HCT116 (cell line): ENCODE results near the gene TNFRSF14. TPM values are rescaled to one million over a fixed set of nuclear protein-coding genes. Genes with fewer than 3 reads are reported as not detected.

Experiments used
- ATAC-seq: fragments of 200-7000 bp; cut with Tn5 transposase; 2 replicates; pipeline ENCODE4 v1.9.1; 2020; ENCODE audit warnings: mild to moderate bottlenecking, moderate library complexity
- BruUV-seq: library from RNA; stranded (reverse); fragments of 400-500 nt; replicated peaks from 2 replicates; lab custom pipeline; 2021; lab: Mats Ljungman, UMichigan
- CTCF ChIA-PET: fragments of 300-600 bp; sonication (Branson Sonifier 250); formaldehyde crosslinking; loops from one replicate; lab custom pipeline; 2021; ENCODE audit warnings: antibody characterized with exemption; lab: Charles Lee
- POLR2A ChIA-PET: fragments of 300-600, 350-600 bp; sonication (Branson Sonifier 250); formaldehyde crosslinking; loops from one replicate; lab custom pipeline; 2021; ENCODE audit warnings: antibody characterized with exemption; lab: Charles Lee
- RAD21 ChIA-PET, 2 experiments: fragments of 300-600 bp; sonication (Branson Sonifier 250); formaldehyde crosslinking; loops; one replicate each; lab custom pipeline; 2023; ENCODE audit warnings: low total read pairs in 2 of 2; ENCODE audit not compliant: uncharacterized antibody in 2 of 2, unreplicated experiment in 2 of 2, low non-redundant PET in 1 of 2; lab: Charles Lee
- DNase-seq: peaks from one replicate; pipeline ENCODE4 v3.0.0-alpha.2; 2010; ENCODE audit warnings: low read depth, low spot score
- H2AFZ ChIP-seq: fragments of 200-600 bp; shearing (Covaris generic), sonication (generic); 2 replicates; pipeline ENCODE4 v1.6.1; 2017; ENCODE audit warnings: low read depth, mixed run types, mixed read lengths, antibody characterized with exemption, low read length; ENCODE audit not compliant: poor library complexity, severe bottlenecking
- H3K27ac ChIP-seq: 2 replicates; pipeline ENCODE4 v1.5.1; 2012; ENCODE audit warnings: low read depth, low read length
- H3K27me3 ChIP-seq: fragments of 200-600 bp; sonication (generic); 2 replicates; pipeline ENCODE4 v1.6.1; 2016; ENCODE audit warnings: mixed run types, low read length, mixed read lengths; ENCODE audit not compliant: insufficient read depth
- H3K36me3 ChIP-seq, 2 experiments: fragments of 200-500 bp in 1 of 2; fragments of 200-600 bp in 1 of 2; sonication (Bioruptor generic) in 1 of 2; sonication (generic) in 1 of 2; 2 replicates each; pipeline versions ENCODE4 v1.5.1 to v1.6.1; 2014 to 2016; ENCODE audit warnings: low read length in 2 of 2, inconsistent platforms in 1 of 2, mixed read lengths in 1 of 2, mixed run types in 1 of 2; ENCODE audit not compliant: insufficient read depth in 2 of 2, control insufficient read depth in 1 of 2
- H3K4me1 ChIP-seq, 2 experiments: fragments of 200-600 bp in 1 of 2; sonication (generic) in 1 of 2; 2 replicates each; pipeline versions ENCODE4 v1.5.1 to v1.6.1; 2012 to 2017; ENCODE audit warnings: low read length in 2 of 2, inconsistent platforms in 1 of 2, mild to moderate bottlenecking in 1 of 2, mixed read lengths in 1 of 2, mixed run types in 1 of 2, moderate library complexity in 1 of 2; ENCODE audit not compliant: insufficient read depth in 2 of 2, control insufficient read depth in 1 of 2
- H3K4me2 ChIP-seq: fragments of 200-600 bp; sonication (generic); 2 replicates; pipeline ENCODE4 v1.6.1; 2017; ENCODE audit warnings: mixed run types, low read length, mixed read lengths
- H3K4me3 ChIP-seq, 2 experiments: fragments of 200-600 bp in 1 of 2; sonication (generic) in 1 of 2; replicated peaks in 1 of 2; 2 replicates each; pipeline ENCODE4 v1.5.1; 2011 to 2016; ENCODE audit warnings: low read length in 2 of 2, control low read depth in 1 of 2, low read depth in 1 of 2, mild to moderate bottlenecking in 1 of 2, mixed read lengths in 1 of 2, mixed run types in 1 of 2
- H3K79me2 ChIP-seq: fragments of 200-600 bp; sonication (generic); 2 replicates; pipeline ENCODE4 v1.6.1; 2017; ENCODE audit warnings: mild to moderate bottlenecking, mixed run types, low read length, moderate library complexity, mixed read lengths; ENCODE audit not compliant: insufficient read depth
- H3K9ac ChIP-seq: fragments of 200-600 bp; sonication (generic); 2 replicates; pipeline ENCODE4 v1.6.1; 2016; ENCODE audit warnings: low read length, mixed read lengths
- H3K9me2 ChIP-seq: fragments of 200-600 bp; sonication (generic), shearing (Covaris generic); 2 replicates; pipeline ENCODE4 v1.6.1; 2017; ENCODE audit warnings: mixed run types, mild to moderate bottlenecking, moderate library complexity; ENCODE audit not compliant: insufficient read depth
- H3K9me3 ChIP-seq, 2 experiments: fragments of 200-500 bp in 1 of 2; fragments of 200-600 bp in 1 of 2; sonication (Bioruptor generic) in 1 of 2; sonication (generic) in 1 of 2; 2 replicates each; pipeline ENCODE4 v1.6.1; 2014 to 2017; ENCODE audit warnings: low read length in 2 of 2, mixed read lengths in 2 of 2, inconsistent platforms in 1 of 2, low read depth in 1 of 2, mild to moderate bottlenecking in 1 of 2, mixed run types in 1 of 2, moderate library complexity in 1 of 2; ENCODE audit not compliant: control insufficient read depth in 1 of 2, insufficient read depth in 1 of 2
- H4K20me1 ChIP-seq: fragments of 200-600 bp; sonication (generic), shearing (Covaris generic); 2 replicates; pipeline ENCODE4 v1.6.1; 2017; ENCODE audit warnings: mixed run types, mild to moderate bottlenecking, moderate library complexity; ENCODE audit not compliant: insufficient read depth
- CBX3 ChIP-seq: IDR thresholded peaks from 2 replicates; pipeline ENCODE4 v1.6.1; 2012; ENCODE audit warnings: low read depth
- EZH2 ChIP-seq: fragments of 200-600 bp; sonication (generic); IDR thresholded peaks from 2 replicates; pipeline ENCODE4 v1.6.1; 2017; ENCODE audit warnings: antibody characterized with exemption, mixed run types
- POLR2AphosphoS5 ChIP-seq: IDR thresholded peaks from 2 replicates; pipeline ENCODE4 v1.6.1; 2011; ENCODE audit warnings: mild to moderate bottlenecking, low read depth, low read length, moderate library complexity
- SP1 ChIP-seq: IDR thresholded peaks from 2 replicates; pipeline ENCODE4 v1.6.1; 2012; ENCODE audit warnings: low read depth
- intact Hi-C: fragments of 100-400 bp; cut with micrococcal nuclease; formaldehyde crosslinking; loops from 2 replicates; pipeline ENCODE4 v1.10.0; 2022
- total RNA-seq: library from RNA; stranded (reverse); gene quantifications from one replicate; pipeline ENCODE4 v1.2.1, GENCODE V29; 2021; ENCODE audit not compliant: unreplicated experiment
- TF ChIP-seq, protein P1 (sequence below): IDR thresholded peaks from 2 replicates; pipeline ENCODE4 v1.6.1; 2011; ENCODE audit warnings: mild to moderate bottlenecking, low read length, moderate library complexity; ENCODE audit not compliant: insufficient replicate concordance; ENCODE audit errors: extremely low read depth
- TF ChIP-seq, protein P2 (sequence below), 3 experiments: fragments of 200-600 bp in 1 of 3; sonication (generic) in 1 of 3; IDR thresholded peaks in 2 of 3; conservative IDR thresholded peaks in 1 of 3; 2 replicates each; pipeline ENCODE4 v1.5.1; 2012 to 2017; ENCODE audit warnings: low read depth in 2 of 3, low read length in 2 of 3, antibody characterized with exemption in 1 of 3, borderline replicate concordance in 1 of 3, control low read depth in 1 of 3, mild to moderate bottlenecking in 1 of 3, mixed read lengths in 1 of 3, mixed run types in 1 of 3, moderate library complexity in 1 of 3; ENCODE audit not compliant: insufficient read depth in 1 of 3

TNFRSF14 gene
- total RNA-seq, 1 experiment from 2014 or later = 0.66 TPM

DNA sequence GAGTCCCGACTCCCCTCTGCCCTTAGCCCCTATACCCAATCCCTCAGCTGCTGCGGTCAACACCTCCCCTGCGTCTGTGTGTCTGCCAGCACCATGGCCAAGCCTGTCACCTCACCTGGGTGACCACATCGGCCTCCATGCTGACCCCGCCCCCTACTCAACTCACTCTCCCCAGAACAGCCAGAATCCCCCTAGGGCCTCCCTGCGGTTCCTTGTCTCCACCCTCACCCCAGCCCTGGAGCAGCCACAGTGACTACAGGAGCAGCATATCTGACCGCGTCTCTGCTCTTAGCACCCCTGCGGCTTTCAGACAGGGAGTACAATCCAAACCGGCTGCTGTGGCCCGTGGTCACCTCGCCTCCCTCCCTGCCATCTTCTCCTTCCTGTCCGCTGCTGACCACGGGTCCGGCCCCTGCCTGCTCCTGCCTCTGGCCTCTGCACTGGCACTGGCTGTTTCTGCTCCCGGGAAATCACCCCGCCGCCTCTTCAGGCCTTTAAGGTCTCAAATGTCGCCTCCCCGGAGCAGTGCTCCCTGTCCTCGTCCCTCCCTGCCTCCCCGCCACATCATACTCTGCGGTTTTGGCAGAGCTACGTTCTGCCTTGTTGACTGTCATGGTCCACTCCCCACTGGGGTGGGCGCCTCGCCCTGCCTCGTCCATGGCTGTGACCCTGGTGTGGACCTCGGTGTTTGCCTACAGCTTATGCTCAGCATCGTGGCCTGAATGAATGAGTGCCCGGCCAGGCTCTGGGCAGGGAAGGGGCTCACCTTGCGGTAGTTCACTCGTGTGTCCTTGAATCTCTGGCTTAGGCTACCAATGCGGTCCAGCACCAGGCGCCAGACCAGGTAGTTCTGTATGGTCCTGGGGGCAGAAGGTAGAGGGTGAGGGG lies 41.5 kb downstream of the TNFRSF14 start:
- ChIA-PET CTCF (no interaction called here), RAD21 (no interaction called here), POLR2A (no interaction called here)
- H3K4me3 ChIP-seq = no peak overlapping the region
- no peak overlapping the region for H3K9ac ChIP-seq
- H3K4me1 ChIP-seq = no peaks in the 10 kb centered on the region
- DNase-seq (no peak), ATAC-seq (no peak)
- no peaks in the 10 kb centered on the region for H4K20me1 ChIP-seq
- no peaks in the 10 kb centered on the region for H3K9me3 ChIP-seq
- no peak overlapping the region for H2AFZ ChIP-seq
- TF ChIP-seq, protein P1, sequence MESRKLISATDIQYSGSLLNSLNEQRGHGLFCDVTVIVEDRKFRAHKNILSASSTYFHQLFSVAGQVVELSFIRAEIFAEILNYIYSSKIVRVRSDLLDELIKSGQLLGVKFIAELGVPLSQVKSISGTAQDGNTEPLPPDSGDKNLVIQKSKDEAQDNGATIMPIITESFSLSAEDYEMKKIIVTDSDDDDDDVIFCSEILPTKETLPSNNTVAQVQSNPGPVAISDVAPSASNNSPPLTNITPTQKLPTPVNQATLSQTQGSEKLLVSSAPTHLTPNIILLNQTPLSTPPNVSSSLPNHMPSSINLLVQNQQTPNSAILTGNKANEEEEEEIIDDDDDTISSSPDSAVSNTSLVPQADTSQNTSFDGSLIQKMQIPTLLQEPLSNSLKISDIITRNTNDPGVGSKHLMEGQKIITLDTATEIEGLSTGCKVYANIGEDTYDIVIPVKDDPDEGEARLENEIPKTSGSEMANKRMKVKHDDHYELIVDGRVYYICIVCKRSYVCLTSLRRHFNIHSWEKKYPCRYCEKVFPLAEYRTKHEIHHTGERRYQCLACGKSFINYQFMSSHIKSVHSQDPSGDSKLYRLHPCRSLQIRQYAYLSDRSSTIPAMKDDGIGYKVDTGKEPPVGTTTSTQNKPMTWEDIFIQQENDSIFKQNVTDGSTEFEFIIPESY = no peak
- TF ChIP-seq SP1 (no peak), EZH2 (no peak), POLR2AphosphoS5 (no peak)
- 0 out of 2 replicates have a peak, but pooled peaks cover 5% of the 10 kb centered on the region for H3K27me3 ChIP-seq
- intact Hi-C loops = no loop called here
- no peak overlapping the region for H3K27ac ChIP-seq
- no peak overlapping the region for H3K4me2 ChIP-seq
- H3K9me2 ChIP-seq = no peaks in the 10 kb centered on the region
- H3K79me2 ChIP-seq = no peaks in the 10 kb centered on the region
- BruUV-seq = no TSS peak
- no peaks in the 10 kb centered on the region for H3K36me3 ChIP-seq

DNA sequence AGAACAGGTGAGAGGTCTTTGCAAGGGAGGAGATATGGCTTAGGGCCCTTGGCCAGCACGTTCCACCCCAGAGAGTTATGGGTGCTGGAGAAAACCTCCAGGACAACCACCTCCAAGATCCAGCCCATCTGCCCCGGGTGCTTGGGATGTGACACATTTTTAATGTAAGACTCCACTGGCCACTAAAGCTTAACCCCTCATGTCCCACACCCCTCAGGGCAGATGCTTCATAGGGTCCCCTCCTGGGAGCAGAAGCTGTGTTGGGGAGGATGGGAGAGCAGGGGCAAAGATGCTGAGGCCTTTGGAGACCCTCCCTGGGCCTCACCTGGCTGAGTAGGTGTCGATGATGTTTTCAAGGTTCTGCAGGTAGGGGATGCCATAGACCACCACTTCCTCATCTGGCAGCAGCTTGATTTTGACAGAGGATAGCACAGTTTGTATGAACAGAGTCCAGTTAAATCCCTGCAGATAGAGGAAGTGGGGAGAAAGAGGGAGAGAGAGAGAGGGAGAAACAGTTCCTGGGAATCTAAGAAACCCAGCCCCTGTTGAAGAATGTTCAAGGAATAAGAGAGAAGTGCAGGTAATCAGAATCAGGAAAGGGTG lies 42.3 kb downstream of the TNFRSF14 start:
- POLR2A ChIA-PET = no interaction called here
- CTCF ChIA-PET = no interaction called here
- BruUV-seq = no TSS peak
- H3K27ac ChIP-seq = no peak overlapping the region
- no peak overlapping the region for H3K9ac ChIP-seq
- intact Hi-C loops = no loop called here
- no peak overlapping the region for H3K4me3 ChIP-seq
- peak; percentile 29; the same call in 1 of the 2 replicates for ATAC-seq
- no peak overlapping the region for H2AFZ ChIP-seq
- H3K4me1 ChIP-seq = no peaks in the 10 kb centered on the region
- 0 out of 2 replicates have a peak, but pooled peaks cover 5% of the 10 kb centered on the region for H3K27me3 ChIP-seq
- RAD21 ChIA-PET = no interaction called here
- H3K36me3 ChIP-seq = no peaks in the 10 kb centered on the region
- H3K9me3 ChIP-seq = no peaks in the 10 kb centered on the region
- no peaks in the 10 kb centered on the region for H3K9me2 ChIP-seq
- H3K4me2 ChIP-seq = no peak overlapping the region
- H4K20me1 ChIP-seq = no peaks in the 10 kb centered on the region
- no peak for DNase-seq
- TF ChIP-seq, protein P2, sequence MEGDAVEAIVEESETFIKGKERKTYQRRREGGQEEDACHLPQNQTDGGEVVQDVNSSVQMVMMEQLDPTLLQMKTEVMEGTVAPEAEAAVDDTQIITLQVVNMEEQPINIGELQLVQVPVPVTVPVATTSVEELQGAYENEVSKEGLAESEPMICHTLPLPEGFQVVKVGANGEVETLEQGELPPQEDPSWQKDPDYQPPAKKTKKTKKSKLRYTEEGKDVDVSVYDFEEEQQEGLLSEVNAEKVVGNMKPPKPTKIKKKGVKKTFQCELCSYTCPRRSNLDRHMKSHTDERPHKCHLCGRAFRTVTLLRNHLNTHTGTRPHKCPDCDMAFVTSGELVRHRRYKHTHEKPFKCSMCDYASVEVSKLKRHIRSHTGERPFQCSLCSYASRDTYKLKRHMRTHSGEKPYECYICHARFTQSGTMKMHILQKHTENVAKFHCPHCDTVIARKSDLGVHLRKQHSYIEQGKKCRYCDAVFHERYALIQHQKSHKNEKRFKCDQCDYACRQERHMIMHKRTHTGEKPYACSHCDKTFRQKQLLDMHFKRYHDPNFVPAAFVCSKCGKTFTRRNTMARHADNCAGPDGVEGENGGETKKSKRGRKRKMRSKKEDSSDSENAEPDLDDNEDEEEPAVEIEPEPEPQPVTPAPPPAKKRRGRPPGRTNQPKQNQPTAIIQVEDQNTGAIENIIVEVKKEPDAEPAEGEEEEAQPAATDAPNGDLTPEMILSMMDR (IDR thresholded peaks at IDR 0.05 in 2 of 3, conservative IDR thresholded peaks at IDR 0.05 in 1 of 3; ENCODE audit: borderline replicate concordance in 1 of 3, insufficient read depth in 1 of 3, low read depth in 2 of 3, low read length in 2 of 3) = peak in 2 of 3 experiments; percentile 19; a peak in 1 of 6 replicates
- no peak for TF ChIP-seq CBX3
- TF ChIP-seq, all 23 proteins: peak for 1
- no peaks in the 10 kb centered on the region for H3K79me2 ChIP-seq
